HepG2 (cell line): ENCODE measurements around the gene KDM4B. TPM values are rescaled to one million over a fixed set of nuclear protein-coding genes. Genes with fewer than 3 reads are reported as not detected.

Source experiments
- ATF1 ChIP-seq: IDR thresholded peaks from 2 replicates; pipeline ENCODE4 v1.6.1; 2016; ENCODE audit warnings: mild to moderate bottlenecking, control low read depth
- DMAP1 ChIP-seq: IDR thresholded peaks from 2 replicates; pipeline ENCODE4 v1.6.1; 2016
- GABPB1 ChIP-seq: IDR thresholded peaks from 2 replicates; pipeline ENCODE4 v1.6.1; 2016; ENCODE audit warnings: mild to moderate bottlenecking, missing genetic modification reagents, moderate library complexity, missing compliant biosample characterization
- KLF13 ChIP-seq: sonication (generic); formaldehyde crosslinking; IDR thresholded peaks from 2 replicates; pipeline ENCODE4 v1.4.0; 2020; ENCODE audit warnings: mild to moderate bottlenecking, missing genetic modification reagents
- RBM22 ChIP-seq: fragments of 200-400 bp; formaldehyde crosslinking; optimal IDR thresholded peaks from 2 replicates; pipeline ENCODE3; 2017; ENCODE audit warnings: mild to moderate bottlenecking, low read length, moderate library complexity
- RORA ChIP-seq: sonication (generic); formaldehyde crosslinking; IDR thresholded peaks from 2 replicates; pipeline ENCODE4 v1.5.0; 2020; ENCODE audit warnings: mild to moderate bottlenecking, missing genetic modification reagents, moderate library complexity
- SETDB1 ChIP-seq: sonication (generic); formaldehyde crosslinking; IDR thresholded peaks from 2 replicates; pipeline ENCODE4 v1.5.1; 2020; ENCODE audit warnings: missing genetic modification reagents, mild to moderate bottlenecking, borderline replicate concordance
- SP5 ChIP-seq: IDR thresholded peaks from 2 replicates; pipeline ENCODE4 v1.6.1; 2016; ENCODE audit warnings: low read depth, borderline replicate concordance
- SRSF1 ChIP-seq: fragments of 200-400 bp; formaldehyde crosslinking; optimal IDR thresholded peaks from 2 replicates; pipeline ENCODE3; 2017; ENCODE audit warnings: mild to moderate bottlenecking, low read depth, low read length, moderate library complexity
- TGIF2 ChIP-seq: IDR thresholded peaks from 2 replicates; pipeline ENCODE4 v1.6.1; 2016; ENCODE audit warnings: control low read depth, missing compliant biosample characterization
- ZNF468 ChIP-seq: sonication (generic); formaldehyde crosslinking; IDR thresholded peaks from 2 replicates; pipeline ENCODE4 v1.8.0; 2022; ENCODE audit warnings: mild to moderate bottlenecking, moderate library complexity, missing genetic modification reagents
- ZNF766 ChIP-seq: sonication (generic); formaldehyde crosslinking; IDR thresholded peaks from 2 replicates; pipeline ENCODE4 v1.5.0; 2020; ENCODE audit warnings: missing genetic modification reagents, borderline replicate concordance
- ZNF780A ChIP-seq: sonication (generic); formaldehyde crosslinking; IDR thresholded peaks from 2 replicates; pipeline ENCODE4 v1.8.0; 2022; ENCODE audit warnings: mild to moderate bottlenecking, missing genetic modification reagents, moderate library complexity
- polyA plus RNA-seq, 8 experiments: library from polyadenylated mRNA; depleted of rRNA in 3 of 8; stranded (reverse) in 7 of 8; unstranded in 1 of 8; fragments of >200 nt; fragmentation: Illumina TruSeq in 4 of 8; extraction: Trizol in 4 of 8; gene quantifications; 2 replicates each; pipeline versions ENCODE4 v1.2.1 to v1.2.3, GENCODE V29; 2011 to 2016; ENCODE audit warnings: low read depth in 4 of 8, missing spikeins in 1 of 8, mixed read lengths in 1 of 8; ENCODE audit not compliant: insufficient read depth in 1 of 8
- total RNA-seq, 5 experiments: library from RNA; depleted of rRNA; stranded (reverse); fragments of >200 nt; fragmentation: Illumina TruSeq; extraction: Trizol; gene quantifications; 2 replicates each; pipeline ENCODE4 v1.2.3, GENCODE V29; 2016; ENCODE audit warnings: low read depth in 1 of 5
- TF ChIP-seq, protein P1 (sequence below): IDR thresholded peaks from 2 replicates; pipeline ENCODE4 v1.6.1; 2016; ENCODE audit warnings: missing compliant biosample characterization, missing genetic modification reagents, borderline replicate concordance
- TF ChIP-seq, protein P2 (sequence below): sonication (generic); formaldehyde crosslinking; IDR thresholded peaks from 2 replicates; pipeline ENCODE4 v1.5.0; 2020; ENCODE audit warnings: mild to moderate bottlenecking, missing genetic modification reagents, borderline replicate concordance
- TF ChIP-seq, protein P3 (sequence below): IDR thresholded peaks from 2 replicates; pipeline ENCODE4 v1.6.1; 2012; ENCODE audit warnings: low read length, improper control_type of control experiment
- TF ChIP-seq, protein P4 (sequence below): sonication (generic); formaldehyde crosslinking; IDR thresholded peaks from 2 replicates; pipeline ENCODE4 v1.5.0; 2020; ENCODE audit warnings: missing genetic modification reagents
- TF ChIP-seq, protein P5 (sequence below): sonication (generic); formaldehyde crosslinking; IDR thresholded peaks from 2 replicates; pipeline ENCODE4 v1.4.0; 2020; ENCODE audit warnings: mild to moderate bottlenecking, missing genetic modification reagents

Gene KDM4B
- total and polyA plus RNA-seq, 2 of the 13 experiments (the other 11 are each of a cell fraction or from before 2014, with no cell fraction given), result 4.9 to 14.6 TPM

DNA sequence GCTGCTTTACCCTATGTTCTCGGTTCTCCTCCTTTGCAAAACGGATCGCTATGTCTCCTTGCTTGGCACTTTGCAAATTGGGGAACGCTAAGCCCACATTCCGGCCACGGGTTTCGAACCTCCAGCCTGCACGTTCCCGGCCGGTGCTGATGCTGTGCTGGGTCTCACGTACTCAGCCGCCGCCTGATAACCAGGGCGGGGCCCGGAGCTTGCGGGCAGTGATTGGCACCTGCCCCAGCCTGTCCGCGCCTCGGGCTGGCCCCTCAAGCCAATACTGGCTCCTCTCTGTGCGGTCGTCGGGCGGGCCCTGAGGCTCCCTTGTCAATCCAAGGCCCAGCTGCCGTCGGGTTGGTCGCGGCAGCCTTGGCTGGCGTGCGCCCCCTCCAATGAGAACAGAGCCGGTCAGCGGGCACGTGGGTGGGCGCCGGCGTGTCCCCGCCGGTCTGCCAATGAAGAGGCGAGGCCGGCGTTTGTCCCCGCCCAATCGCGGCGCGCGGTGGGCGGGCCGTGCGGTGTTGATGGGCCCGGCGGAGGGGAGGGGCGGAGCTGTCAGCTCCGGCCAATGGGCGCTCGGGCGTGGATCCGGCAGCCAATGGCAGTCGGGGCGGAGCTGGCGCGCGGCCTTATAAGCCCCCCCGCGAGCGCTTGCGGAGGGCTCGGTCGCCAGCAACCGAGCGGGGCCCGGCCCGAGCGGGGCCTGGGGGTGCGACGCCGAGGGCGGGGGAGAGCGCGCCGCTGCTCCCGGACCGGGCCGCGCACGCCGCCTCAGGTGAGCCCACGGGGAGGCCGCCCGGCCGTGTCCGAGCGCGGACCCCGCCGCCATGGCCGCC is at the start of gene KDM4B (continued):
- TF ChIP-seq, protein P1, sequence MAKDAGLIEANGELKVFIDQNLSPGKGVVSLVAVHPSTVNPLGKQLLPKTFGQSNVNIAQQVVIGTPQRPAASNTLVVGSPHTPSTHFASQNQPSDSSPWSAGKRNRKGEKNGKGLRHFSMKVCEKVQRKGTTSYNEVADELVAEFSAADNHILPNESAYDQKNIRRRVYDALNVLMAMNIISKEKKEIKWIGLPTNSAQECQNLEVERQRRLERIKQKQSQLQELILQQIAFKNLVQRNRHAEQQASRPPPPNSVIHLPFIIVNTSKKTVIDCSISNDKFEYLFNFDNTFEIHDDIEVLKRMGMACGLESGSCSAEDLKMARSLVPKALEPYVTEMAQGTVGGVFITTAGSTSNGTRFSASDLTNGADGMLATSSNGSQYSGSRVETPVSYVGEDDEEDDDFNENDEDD, result no peak
- TF ChIP-seq RBM22, result no peak
- TF ChIP-seq, protein P2, sequence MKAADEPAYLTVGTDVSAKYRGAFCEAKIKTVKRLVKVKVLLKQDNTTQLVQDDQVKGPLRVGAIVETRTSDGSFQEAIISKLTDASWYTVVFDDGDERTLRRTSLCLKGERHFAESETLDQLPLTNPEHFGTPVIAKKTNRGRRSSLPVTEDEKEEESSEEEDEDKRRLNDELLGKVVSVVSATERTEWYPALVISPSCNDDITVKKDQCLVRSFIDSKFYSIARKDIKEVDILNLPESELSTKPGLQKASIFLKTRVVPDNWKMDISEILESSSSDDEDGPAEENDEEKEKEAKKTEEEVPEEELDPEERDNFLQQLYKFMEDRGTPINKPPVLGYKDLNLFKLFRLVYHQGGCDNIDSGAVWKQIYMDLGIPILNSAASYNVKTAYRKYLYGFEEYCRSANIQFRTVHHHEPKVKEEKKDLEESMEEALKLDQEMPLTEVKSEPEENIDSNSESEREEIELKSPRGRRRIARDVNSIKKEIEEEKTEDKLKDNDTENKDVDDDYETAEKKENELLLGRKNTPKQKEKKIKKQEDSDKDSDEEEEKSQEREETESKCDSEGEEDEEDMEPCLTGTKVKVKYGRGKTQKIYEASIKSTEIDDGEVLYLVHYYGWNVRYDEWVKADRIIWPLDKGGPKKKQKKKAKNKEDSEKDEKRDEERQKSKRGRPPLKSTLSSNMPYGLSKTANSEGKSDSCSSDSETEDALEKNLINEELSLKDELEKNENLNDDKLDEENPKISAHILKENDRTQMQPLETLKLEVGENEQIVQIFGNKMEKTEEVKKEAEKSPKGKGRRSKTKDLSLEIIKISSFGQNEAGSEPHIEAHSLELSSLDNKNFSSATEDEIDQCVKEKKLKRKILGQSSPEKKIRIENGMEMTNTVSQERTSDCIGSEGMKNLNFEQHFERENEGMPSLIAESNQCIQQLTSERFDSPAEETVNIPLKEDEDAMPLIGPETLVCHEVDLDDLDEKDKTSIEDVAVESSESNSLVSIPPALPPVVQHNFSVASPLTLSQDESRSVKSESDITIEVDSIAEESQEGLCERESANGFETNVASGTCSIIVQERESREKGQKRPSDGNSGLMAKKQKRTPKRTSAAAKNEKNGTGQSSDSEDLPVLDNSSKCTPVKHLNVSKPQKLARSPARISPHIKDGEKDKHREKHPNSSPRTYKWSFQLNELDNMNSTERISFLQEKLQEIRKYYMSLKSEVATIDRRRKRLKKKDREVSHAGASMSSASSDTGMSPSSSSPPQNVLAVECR (CRISPR knock-in tag), result peak; percentile 80; the same call in 1 of the 2 replicates
- TF ChIP-seq, protein P3, sequence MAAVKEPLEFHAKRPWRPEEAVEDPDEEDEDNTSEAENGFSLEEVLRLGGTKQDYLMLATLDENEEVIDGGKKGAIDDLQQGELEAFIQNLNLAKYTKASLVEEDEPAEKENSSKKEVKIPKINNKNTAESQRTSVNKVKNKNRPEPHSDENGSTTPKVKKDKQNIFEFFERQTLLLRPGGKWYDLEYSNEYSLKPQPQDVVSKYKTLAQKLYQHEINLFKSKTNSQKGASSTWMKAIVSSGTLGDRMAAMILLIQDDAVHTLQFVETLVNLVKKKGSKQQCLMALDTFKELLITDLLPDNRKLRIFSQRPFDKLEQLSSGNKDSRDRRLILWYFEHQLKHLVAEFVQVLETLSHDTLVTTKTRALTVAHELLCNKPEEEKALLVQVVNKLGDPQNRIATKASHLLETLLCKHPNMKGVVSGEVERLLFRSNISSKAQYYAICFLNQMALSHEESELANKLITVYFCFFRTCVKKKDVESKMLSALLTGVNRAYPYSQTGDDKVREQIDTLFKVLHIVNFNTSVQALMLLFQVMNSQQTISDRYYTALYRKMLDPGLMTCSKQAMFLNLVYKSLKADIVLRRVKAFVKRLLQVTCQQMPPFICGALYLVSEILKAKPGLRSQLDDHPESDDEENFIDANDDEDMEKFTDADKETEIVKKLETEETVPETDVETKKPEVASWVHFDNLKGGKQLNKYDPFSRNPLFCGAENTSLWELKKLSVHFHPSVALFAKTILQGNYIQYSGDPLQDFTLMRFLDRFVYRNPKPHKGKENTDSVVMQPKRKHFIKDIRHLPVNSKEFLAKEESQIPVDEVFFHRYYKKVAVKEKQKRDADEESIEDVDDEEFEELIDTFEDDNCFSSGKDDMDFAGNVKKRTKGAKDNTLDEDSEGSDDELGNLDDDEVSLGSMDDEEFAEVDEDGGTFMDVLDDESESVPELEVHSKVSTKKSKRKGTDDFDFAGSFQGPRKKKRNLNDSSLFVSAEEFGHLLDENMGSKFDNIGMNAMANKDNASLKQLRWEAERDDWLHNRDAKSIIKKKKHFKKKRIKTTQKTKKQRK, result peak; percentile 77; the same call in 1 of the 2 replicates
- TF ChIP-seq DMAP1, result 0 out of 2 replicates have a peak, but pooled peaks have one; percentile 48
- TF ChIP-seq ZNF780A (CRISPR knock-in tag), result no peak
- peak; percentile 84 for TF ChIP-seq GABPB1
- TF ChIP-seq ZNF468 (CRISPR knock-in tag), result no peak
- peak; percentile 18; the same call in 1 of the 2 replicates for TF ChIP-seq SP5 (CRISPR knock-in tag)
- TF ChIP-seq SRSF1, result peak; percentile 46
- TF ChIP-seq, protein P4, sequence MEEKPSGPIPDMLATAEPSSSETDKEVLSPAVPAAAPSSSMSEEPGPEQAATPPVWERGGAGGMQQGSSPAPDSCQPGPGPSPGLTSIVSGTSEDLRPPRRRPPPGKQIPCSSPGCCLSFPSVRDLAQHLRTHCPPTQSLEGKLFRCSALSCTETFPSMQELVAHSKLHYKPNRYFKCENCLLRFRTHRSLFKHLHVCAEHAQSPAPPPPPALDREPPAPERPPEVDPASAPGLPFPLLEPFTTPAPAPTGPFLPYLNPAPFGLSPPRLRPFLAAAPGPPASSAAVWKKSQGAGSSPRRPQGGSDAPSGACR (CRISPR knock-in tag), result peak; percentile 76; the same call in 1 of the 2 replicates
- peak; percentile 89 for TF ChIP-seq ATF1 (CRISPR knock-in tag)
- TF ChIP-seq KLF13 (CRISPR knock-in tag), result no peak
- TF ChIP-seq, protein P5, sequence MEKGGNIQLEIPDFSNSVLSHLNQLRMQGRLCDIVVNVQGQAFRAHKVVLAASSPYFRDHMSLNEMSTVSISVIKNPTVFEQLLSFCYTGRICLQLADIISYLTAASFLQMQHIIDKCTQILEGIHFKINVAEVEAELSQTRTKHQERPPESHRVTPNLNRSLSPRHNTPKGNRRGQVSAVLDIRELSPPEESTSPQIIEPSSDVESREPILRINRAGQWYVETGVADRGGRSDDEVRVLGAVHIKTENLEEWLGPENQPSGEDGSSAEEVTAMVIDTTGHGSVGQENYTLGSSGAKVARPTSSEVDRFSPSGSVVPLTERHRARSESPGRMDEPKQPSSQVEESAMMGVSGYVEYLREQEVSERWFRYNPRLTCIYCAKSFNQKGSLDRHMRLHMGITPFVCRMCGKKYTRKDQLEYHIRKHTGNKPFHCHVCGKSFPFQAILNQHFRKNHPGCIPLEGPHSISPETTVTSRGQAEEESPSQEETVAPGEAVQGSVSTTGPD (CRISPR knock-in tag), result no peak
- TF ChIP-seq TGIF2 (CRISPR knock-in tag), result no peak; the same call in 1 of the 2 replicates
- no peak for TF ChIP-seq ZNF766 (CRISPR knock-in tag)
- TF ChIP-seq RORA (CRISPR knock-in tag), result no peak
- no peak for TF ChIP-seq SETDB1 (CRISPR knock-in tag)
